ENCODE measurements around the gene PHLDB2.

Gene PHLDB2

GRCh38 chr3:111975131-111975530 lies 116.1 kb downstream of the PHLDB2 start:
- DNase-seq (ENCODE audit: low read depth) = no peak
- TF ChIP-seq MYC (IDR thresholded peaks at IDR 0.05; ENCODE audit: low read depth, low read length) = no peak
- TF ChIP-seq, protein P1, sequence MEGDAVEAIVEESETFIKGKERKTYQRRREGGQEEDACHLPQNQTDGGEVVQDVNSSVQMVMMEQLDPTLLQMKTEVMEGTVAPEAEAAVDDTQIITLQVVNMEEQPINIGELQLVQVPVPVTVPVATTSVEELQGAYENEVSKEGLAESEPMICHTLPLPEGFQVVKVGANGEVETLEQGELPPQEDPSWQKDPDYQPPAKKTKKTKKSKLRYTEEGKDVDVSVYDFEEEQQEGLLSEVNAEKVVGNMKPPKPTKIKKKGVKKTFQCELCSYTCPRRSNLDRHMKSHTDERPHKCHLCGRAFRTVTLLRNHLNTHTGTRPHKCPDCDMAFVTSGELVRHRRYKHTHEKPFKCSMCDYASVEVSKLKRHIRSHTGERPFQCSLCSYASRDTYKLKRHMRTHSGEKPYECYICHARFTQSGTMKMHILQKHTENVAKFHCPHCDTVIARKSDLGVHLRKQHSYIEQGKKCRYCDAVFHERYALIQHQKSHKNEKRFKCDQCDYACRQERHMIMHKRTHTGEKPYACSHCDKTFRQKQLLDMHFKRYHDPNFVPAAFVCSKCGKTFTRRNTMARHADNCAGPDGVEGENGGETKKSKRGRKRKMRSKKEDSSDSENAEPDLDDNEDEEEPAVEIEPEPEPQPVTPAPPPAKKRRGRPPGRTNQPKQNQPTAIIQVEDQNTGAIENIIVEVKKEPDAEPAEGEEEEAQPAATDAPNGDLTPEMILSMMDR (IDR thresholded peaks at IDR 0.05; ENCODE audit: low read depth, low read length) = no peak
- TF ChIP-seq, protein P2, sequence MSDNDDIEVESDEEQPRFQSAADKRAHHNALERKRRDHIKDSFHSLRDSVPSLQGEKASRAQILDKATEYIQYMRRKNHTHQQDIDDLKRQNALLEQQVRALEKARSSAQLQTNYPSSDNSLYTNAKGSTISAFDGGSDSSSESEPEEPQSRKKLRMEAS (IDR thresholded peaks at IDR 0.05; ENCODE audit: low read depth, low read length) = no peak
- no peak for TF ChIP-seq POLR2A (IDR thresholded peaks at IDR 0.05; ENCODE audit: extremely low read depth, insufficient read length)
- H3K4me3 ChIP-seq (ENCODE audit: low read depth, low read length) = no peak overlapping the region

GRCh38 chr3:111976254-111976653 lies 117.2 kb downstream of the PHLDB2 start:
- TF ChIP-seq, protein P1 (IDR thresholded peaks at IDR 0.05; ENCODE audit: low read depth, low read length) = no peak
- TF ChIP-seq MYC (IDR thresholded peaks at IDR 0.05; ENCODE audit: low read depth, low read length) (no peak), POLR2A (IDR thresholded peaks at IDR 0.05; ENCODE audit: extremely low read depth, insufficient read length) (no peak)
- TF ChIP-seq, protein P2 (IDR thresholded peaks at IDR 0.05; ENCODE audit: low read depth, low read length) = no peak
- no peak overlapping the region for H3K4me3 ChIP-seq (ENCODE audit: low read depth, low read length)
- no peak for DNase-seq (ENCODE audit: low read depth)

GRCh38 chr3:111978583-111979433 lies 119.7 kb downstream of the PHLDB2 start, which contains the start of gene ABHD10:
TSS of gene ABHD10 (plus strand) at chr3:111979026. CDS start at chr3:111979062, 36 bp downstream.
- DNase-seq (ENCODE audit: low read depth) = peak; percentile 94
- H3K4me3 ChIP-seq (ENCODE audit: low read depth, low read length) = peak within 1 kb of the TSS; percentile 80
- TF ChIP-seq POLR2A (IDR thresholded peaks at IDR 0.05; ENCODE audit: extremely low read depth, insufficient read length) = peak; percentile 96
- TF ChIP-seq, protein P2 (IDR thresholded peaks at IDR 0.05; ENCODE audit: low read depth, low read length) = peak; percentile 95
- peak; percentile 66; the same call in 1 of the 2 replicates for TF ChIP-seq MYC (IDR thresholded peaks at IDR 0.05; ENCODE audit: low read depth, low read length)
- TF ChIP-seq, protein P1 (IDR thresholded peaks at IDR 0.05; ENCODE audit: low read depth, low read length) = no peak

- H3K4me3 ChIP-seq (ENCODE audit: low read depth, low read length) = peak overlapping the region; percentile 80
- DNase-seq (ENCODE audit: low read depth) = peak; percentile 63
- TF ChIP-seq, protein P1 (IDR thresholded peaks at IDR 0.05; ENCODE audit: low read depth, low read length) = no peak
Measured at GRCh38 chr3:111979434-111980038, 120.5 kb downstream of the PHLDB2 start.

- peak overlapping the region; percentile 80 for H3K4me3 ChIP-seq (ENCODE audit: low read depth, low read length)
- TF ChIP-seq, protein P2 (IDR thresholded peaks at IDR 0.05; ENCODE audit: low read depth, low read length) = no peak
- TF ChIP-seq, protein P1 (IDR thresholded peaks at IDR 0.05; ENCODE audit: low read depth, low read length) = no peak
- TF ChIP-seq MYC (IDR thresholded peaks at IDR 0.05; ENCODE audit: low read depth, low read length) = no peak
- TF ChIP-seq POLR2A (IDR thresholded peaks at IDR 0.05; ENCODE audit: extremely low read depth, insufficient read length) = no peak
- peak; percentile 20 for DNase-seq (ENCODE audit: low read depth)
Measured at GRCh38 chr3:111980716-111981456, 121.8 kb downstream of the PHLDB2 start.

Measured in NB4 (cell line).